ENCODE measurements around the gene KCNN3.

- no peak for TF ChIP-seq CTCF (IDR thresholded peaks at IDR 0.05)
- no peak for TF ChIP-seq ZFX (IDR thresholded peaks at IDR 0.05; ENCODE audit: borderline replicate concordance)
Observed at GRCh38 chr1:154822717-154823116, 47.4 kb downstream of the KCNN3 start.
